NCI-H2107 treated with DMSO at 0.1 percent for 48 hours (cell line): ENCODE data around the gene CCDC127.

ENCODE experiments used
- DNase-seq: peaks from one replicate; lab custom pipeline; 2025; ENCODE audit not compliant: unreplicated experiment; lab: John Stamatoyannopoulos, UW

CCDC127 gene

DNA sequence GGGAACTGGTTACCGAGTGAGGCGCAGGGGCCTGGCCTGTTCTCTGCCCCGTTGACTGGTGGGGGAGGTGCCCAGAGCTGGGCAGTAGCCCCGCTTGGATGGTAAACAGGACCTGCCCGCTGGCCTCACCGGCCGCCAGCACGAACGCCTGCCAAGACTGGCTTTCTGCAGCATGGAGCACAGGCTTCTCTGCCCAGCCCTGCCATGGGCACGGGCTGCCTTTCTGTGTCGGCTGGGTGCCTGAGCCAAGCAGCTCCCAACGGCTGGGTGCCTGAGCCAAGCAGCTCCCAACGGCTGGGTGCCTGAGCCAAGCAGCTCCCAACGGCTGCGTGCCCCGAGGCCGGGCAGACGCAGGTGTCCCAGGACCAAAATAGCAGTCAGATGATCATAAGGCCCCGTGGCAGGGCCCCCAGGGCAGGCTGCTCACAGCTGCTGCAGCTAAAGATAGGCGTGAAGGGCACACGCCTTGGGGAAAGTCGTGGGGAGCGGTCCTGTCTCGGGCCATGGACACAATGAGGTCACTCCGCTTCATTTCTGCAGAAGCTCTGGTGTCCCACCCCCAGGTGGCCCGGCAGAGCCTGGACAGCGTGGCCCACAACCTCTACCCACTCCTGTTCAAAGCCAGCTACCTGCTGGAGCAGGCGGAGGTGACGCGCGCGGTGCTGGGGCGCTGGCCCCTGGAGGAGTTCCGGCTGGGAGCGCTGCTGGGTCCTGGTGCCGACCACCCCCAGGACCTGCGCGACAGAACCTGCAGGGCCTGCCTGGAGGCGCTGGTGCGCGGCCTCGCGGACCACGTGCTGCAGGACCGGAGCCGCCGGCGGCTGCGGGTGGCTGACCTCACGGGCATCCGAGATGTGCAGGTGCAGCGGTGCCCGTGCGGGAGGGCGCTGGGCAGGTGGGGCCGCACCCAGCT lies 26.7 kb downstream of the CCDC127 start, which contains the start of gene LRRC14B:
Gene LRRC14B, plus strand, starts transcription at position 460 of the 913 bp plus-strand sequence. Its CDS starts 44 bp downstream, at position 504.
- DNase-seq, result no peak

- no peak for DNase-seq
Measured at GRCh38 chr5:190366-191035, 27.5 kb downstream of the CCDC127 start.

DNA sequence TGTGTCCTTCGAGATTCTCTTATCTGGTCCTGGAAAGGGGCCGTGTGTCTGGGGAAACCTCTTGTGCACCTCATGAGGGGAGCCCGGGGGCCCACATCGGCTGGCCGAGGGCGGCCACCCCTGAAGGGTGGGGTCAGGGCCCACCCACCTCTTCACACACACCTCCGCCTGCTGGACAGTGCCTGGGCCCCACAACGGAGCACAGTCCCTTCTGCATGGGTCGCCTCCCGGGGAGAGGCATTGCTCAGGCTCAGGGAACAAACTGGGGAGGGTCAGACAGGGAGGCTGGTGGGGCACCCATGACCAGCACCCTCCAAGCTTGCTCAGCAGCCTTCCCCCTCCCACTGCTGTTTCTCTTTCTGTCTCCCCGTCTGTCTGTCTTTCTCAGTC lies 28.0 kb downstream of the CCDC127 start:
- DNase-seq, result no peak

DNA sequence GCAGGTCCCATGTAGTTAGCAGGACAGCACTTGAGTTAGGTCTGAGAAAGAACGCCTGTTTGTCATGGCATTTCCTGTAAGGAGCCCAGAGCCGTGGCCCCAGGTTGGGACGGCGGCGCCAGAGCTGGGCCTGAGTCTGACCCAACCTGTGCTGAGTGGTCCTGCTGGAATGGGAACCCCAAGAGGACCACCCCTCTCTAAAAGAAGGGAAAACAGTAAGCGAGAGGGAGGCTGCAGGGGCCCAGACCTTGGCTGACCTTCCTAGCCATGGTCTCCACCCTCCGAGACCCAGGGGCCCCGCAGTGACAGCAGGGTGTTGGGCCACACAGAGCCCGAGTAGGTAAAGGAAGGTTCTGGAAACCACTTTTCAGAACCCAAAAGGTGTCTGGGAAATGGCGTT lies 28.5 kb downstream of the CCDC127 start:
- DNase-seq, result no peak

DNA sequence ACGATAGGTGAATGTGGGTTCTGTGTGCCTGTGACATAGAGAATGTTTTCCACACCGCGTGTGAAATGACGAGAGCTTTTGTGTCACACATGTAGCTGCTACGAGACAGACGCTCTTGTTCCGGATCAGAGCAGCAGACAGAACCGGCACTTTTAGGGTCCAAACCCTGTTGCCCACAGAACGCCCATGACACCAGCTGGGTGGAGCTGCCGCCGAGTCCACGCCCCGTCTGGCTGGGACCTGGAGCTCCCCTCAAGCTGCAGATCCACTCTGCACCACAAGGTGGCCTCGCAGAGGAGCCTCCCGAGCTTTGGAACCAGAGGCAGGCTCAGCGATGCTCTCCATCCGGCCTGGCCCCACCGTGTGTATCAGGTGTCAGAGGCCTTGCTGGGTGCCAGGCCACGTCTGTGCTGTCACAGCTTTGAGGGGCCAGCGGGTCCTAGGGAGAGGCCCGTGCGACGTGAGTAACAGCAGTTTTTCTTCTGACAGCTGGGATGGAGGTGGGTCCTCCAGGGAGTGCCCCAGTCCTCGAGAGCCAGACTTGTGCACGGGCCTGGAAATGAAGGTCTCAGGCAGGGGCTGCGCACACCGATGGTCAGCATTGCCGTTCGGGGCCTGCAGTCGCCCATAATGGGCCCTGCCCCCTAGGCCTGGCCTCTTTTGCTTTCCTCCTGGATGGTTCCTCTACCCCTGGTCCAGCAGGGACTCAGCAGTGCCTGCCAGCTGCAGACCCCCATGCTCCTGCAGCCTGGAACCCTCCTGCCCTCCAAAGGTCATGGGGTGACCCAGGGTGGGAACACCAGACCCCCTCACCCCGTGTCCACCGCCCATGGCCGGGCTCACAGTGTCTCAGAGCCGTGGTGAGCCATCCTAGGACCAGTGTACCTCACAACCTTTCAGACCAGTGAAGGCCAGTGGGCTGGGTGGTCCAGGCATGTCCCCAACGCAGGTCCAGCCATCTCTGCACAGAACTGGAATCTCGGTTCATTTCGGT lies 29.2 kb downstream of the CCDC127 start:
- DNase-seq, result peak; percentile 83

- no peak for DNase-seq
Measured at GRCh38 chr5:187617-188451, 30.1 kb downstream of the CCDC127 start.

DNA sequence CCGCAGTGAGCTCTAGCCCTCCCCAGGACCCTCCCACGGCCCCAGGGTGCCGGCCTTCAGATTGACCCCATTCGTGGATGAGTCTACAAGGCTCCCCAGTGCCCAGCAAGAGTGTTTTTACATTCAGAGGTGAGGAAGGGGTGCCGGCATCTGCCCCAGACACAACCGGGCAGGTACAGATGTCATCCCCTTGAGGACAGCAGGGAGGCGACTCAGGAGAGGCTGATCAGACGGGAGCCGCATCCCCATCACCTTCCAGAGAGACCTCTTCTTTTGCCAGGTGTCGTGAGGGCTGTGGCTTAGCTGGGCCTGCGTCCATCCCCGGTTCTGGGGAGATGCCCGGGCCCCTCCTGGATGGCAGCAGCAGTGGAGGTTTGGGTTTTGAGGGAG lies 30.9 kb downstream of the CCDC127 start:
- no peak for DNase-seq

DNA sequence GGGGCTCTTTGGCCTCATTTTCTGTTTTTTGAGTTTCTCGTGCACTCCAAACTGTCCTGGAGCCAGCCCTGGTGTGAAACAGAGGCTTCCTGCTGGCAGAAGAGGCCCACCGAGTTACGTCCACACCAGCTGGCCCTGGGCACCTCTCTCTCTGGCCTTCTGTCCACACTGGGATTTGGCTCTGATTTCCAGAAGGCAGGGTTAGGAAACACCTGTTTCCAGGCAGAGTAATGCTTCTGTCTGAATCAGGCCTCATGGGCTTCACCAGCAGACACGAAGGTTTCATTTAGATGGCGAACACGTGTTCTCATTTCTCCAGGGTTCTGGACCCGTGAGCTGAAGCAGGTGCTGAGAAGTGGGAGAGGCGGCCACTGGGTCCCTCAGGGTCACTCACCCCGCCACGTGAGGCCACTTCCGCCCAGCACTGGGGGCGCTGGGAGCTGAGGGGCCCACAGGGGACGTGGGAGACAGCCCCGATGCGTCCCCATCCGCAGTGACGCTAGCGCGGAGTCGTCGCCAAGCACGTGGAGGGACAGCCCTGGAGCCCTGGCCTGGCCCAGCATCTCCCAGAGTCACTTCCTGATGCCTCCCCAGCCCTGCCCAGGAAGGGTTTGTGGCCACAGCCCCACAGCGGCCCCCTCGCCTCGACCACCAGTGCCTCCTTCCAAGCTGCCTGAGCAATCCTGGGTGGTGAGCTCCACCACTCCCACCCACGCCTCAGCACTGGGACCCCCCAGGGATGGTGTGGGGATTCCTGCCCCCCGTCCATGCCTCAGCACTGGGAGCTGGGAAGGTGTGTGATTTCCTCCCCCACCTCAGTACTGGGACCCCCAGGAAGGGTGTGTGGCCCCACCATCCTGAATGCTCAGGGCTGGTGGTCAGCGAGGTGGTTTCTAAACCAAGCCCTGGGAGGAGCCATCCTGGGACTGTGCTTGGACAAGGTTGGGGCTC lies 31.6 kb downstream of the CCDC127 start:
- no peak for DNase-seq

- DNase-seq, result no peak
Measured at GRCh38 chr5:185095-186070, 32.6 kb downstream of the CCDC127 start.

- DNase-seq, result no peak
Measured at GRCh38 chr5:184471-184870, 33.5 kb downstream of the CCDC127 start.

GRCh38 chr5:182126-182525 lies 35.8 kb downstream of the CCDC127 start:
- DNase-seq, result no peak

GRCh38 chr5:181566-181965 lies 36.4 kb downstream of the CCDC127 start:
- DNase-seq, result no peak

GRCh38 chr5:181160-181559 lies 36.8 kb downstream of the CCDC127 start:
- DNase-seq, result no peak

GRCh38 chr5:180286-180918 lies 37.6 kb downstream of the CCDC127 start:
- DNase-seq, result no peak

DNA sequence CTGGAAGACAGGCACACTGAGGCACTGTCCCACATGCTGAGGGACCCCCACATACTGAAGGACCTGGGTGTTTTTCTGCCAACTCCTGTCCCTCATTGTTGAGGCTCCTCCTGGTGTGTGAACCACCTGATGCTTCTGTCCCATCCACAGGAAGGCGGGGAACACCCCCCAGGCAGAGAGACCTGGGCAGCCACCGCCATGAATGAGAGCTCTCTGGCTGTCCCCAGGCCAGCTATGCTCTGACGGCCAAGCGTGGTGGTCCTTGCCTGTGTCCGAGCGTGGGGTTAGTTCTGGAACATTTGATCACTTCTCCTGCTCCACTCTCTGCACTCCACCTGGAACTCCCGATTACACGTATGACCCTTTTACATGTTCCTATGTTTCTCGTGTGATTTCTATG lies 38.6 kb downstream of the CCDC127 start:
- no peak for DNase-seq

DNA sequence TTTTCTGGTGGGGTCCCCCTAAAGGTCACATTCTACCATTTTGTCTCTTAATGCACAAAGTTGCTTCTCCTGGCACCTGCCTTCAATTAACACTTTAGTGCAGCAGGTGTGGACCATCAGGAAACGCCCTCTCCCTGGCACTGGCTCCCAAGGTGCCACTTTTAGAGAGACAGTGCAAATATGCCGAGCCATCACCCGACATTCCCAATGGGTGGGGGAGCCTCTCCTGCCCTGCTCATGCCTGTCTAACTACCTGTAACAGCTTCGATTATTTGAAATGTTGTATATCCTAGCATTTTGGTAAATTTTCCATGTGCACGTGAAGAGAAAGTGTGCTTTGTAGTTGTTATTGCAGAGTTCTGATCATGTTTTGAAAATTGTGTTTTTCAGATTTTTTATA lies 39.8 kb downstream of the CCDC127 start:
- no peak for DNase-seq

DNA sequence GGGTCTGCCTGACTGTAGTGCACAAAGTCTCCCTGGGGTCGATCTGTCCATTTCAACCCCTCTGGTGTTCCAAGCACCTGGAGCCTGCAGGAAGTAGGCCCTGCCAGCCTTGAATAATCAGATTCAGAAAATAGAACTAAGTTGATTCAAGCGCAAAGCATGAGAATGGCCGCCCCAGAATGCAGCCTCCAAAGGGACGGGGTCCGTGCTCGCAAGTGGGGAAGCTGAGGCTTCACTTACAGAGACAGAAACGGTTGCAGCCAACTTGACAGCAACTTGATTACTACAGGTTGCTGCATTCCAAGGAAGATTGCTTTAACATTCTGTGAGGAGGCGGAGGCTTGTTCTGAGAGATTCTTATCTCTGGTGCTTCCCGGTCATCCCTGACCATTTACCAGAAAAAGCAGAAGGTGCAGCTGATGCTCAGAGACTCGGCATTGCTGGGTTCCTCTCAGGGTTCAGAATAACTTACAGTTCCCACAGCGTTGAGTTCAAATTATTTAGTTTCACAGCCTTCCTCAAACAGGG lies 41.6 kb downstream of the CCDC127 start:
- DNase-seq, result no peak
